Measurements from ENCODE around the gene GSTP1. TPM values are rescaled to one million over a fixed set of nuclear protein-coding genes. Genes with fewer than 3 reads are reported as not detected.
"Not testable (repeated sequence)": the region's sequence is repeated elsewhere in the genome, so short reads cannot be mapped to it uniquely, and the experiment has no call there.

GSTP1 gene
- total and polyA plus RNA-seq, 11 donors: 294 to 830 (median 393) TPM

DNA sequence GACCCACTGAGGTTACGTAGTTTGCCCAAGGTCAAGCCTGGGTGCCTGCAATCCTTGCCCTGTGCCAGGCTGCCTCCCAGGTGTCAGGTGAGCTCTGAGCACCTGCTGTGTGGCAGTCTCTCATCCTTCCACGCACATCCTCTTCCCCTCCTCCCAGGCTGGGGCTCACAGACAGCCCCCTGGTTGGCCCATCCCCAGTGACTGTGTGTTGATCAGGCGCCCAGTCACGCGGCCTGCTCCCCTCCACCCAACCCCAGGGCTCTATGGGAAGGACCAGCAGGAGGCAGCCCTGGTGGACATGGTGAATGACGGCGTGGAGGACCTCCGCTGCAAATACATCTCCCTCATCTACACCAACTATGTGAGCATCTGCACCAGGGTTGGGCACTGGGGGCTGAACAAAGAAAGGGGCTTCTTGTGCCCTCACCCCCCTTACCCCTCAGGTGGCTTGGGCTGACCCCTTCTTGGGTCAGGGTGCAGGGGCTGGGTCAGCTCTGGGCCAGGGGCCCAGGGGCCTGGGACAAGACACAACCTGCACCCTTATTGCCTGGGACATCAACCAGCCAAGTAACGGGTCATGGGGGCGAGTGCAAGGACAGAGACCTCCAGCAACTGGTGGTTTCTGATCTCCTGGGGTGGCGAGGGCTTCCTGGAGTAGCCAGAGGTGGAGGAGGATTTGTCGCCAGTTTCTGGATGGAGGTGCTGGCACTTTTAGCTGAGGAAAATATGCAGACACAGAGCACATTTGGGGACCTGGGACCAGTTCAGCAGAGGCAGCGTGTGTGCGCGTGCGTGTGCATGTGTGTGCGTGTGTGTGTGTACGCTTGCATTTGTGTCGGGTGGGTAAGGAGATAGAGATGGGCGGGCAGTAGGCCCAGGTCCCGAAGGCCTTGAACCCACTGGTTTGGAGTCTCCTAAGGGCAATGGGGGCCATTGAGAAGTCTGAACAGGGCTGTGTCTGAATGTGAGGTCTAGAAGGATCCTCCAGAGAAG is 1.6 kb downstream of the GSTP1 start:
- Histone ChIP-seq H3K27me3 (no peaks in the 10 kb centered on the region), H3K36me3 (peaks cover 0 to 44% (median 24%) of the 10 kb centered on the region in 9 donors), H3K4me1 (peaks cover 0 to 47% (median 12%) of the 10 kb centered on the region in 12 donors), H3K4me3 (peak overlapping the region in 10 of 12 donors; percentile 62 to 97 (median 86)), H3K9me3 (no peaks in the 10 kb centered on the region), H3K27ac (peak overlapping the region in 11 of 12 donors; percentile 93 to 100 (median 99))
- WGBS, 4 donors: 87 to 92% (median 89%) methylated on average over 14 to 21 of the region's 21 CpGs
- intact Hi-C loops (cut with DNase I): loop anchor here in 2 of 10 donors (1.0 to 5.0 kb wide), 2 partner anchors 21 to 78 kb away; partner anchors contain the start of genes NDUFV1 (in 2 of the 2), CDK2AP2 (in 1 of the 2) and PITPNM1 (in 1 of the 2)
- ATAC-seq (peak in 1 of 4 donors; percentile 0), DNase-seq (no peak)
- TF ChIP-seq, protein P1, sequence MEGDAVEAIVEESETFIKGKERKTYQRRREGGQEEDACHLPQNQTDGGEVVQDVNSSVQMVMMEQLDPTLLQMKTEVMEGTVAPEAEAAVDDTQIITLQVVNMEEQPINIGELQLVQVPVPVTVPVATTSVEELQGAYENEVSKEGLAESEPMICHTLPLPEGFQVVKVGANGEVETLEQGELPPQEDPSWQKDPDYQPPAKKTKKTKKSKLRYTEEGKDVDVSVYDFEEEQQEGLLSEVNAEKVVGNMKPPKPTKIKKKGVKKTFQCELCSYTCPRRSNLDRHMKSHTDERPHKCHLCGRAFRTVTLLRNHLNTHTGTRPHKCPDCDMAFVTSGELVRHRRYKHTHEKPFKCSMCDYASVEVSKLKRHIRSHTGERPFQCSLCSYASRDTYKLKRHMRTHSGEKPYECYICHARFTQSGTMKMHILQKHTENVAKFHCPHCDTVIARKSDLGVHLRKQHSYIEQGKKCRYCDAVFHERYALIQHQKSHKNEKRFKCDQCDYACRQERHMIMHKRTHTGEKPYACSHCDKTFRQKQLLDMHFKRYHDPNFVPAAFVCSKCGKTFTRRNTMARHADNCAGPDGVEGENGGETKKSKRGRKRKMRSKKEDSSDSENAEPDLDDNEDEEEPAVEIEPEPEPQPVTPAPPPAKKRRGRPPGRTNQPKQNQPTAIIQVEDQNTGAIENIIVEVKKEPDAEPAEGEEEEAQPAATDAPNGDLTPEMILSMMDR (IDR thresholded peaks at IDR 0.05): no peak
- no peak for TF ChIP-seq POLR2A (IDR thresholded peaks at IDR 0.05)

DNA sequence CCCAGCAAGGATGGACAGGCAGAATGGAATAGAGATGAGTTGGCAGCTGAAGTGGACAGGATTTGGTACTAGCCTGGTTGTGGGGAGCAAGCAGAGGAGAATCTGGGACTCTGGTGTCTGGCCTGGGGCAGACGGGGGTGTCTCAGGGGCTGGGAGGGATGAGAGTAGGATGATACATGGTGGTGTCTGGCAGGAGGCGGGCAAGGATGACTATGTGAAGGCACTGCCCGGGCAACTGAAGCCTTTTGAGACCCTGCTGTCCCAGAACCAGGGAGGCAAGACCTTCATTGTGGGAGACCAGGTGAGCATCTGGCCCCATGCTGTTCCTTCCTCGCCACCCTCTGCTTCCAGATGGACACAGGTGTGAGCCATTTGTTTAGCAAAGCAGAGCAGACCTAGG is 2.3 kb downstream of the GSTP1 start:
- H3K4me3 ChIP-seq: no peak overlapping the region
- H3K9me3 ChIP-seq: no peaks in the 10 kb centered on the region
- 92 to 95% (median 94%) methylated on average over 4 of the region's 4 CpGs for WGBS, 4 donors
- no peak overlapping the region for H3K27ac ChIP-seq
- H3K36me3 ChIP-seq: peaks cover 0 to 44% (median 24%) of the 10 kb centered on the region in 9 donors
- DNase-seq: no peak
- H3K27me3 ChIP-seq: no peaks in the 10 kb centered on the region
- no peak for ATAC-seq
- intact Hi-C loops (cut with DNase I): no loop called here
- TF ChIP-seq, protein P1 (IDR thresholded peaks at IDR 0.05): no peak
- TF ChIP-seq POLR2A (IDR thresholded peaks at IDR 0.05): no peak
- peaks cover 0 to 47% (median 12%) of the 10 kb centered on the region in 12 donors for H3K4me1 ChIP-seq

DNA sequence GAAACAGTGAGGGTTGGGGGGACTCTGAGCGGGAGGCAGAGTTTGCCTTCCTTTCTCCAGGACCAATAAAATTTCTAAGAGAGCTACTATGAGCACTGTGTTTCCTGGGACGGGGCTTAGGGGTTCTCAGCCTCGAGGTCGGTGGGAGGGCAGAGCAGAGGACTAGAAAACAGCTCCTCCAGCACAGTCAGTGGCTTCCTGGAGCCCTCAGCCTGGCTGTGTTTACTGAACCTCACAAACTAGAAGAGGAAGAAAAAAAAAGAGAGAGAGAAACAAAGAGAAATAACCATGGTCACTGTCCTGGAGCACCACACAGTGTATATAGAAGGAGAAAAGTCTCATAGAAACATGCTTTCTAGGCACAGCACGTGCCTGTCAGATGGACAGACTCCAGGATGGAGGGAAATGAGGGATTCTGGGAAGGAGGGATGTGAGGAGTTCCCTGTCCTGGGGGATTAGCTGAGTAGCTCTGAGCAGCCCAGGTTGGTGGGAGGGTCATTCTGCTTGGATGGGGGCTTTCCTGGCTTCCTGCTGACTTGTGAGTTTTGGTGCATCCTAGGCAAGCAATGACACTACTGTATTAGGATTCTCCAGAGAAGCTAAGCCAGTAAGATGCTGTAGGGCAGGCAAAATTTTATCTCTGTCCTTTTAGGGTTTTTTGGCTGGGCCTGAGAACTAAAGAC is 3.1 kb downstream of the GSTP1 start:
- no peak overlapping the region for H3K4me3 ChIP-seq
- DNase-seq (no peak), ATAC-seq (no peak)
- intact Hi-C loops (cut with DNase I): no loop called here
- H3K4me1 ChIP-seq: peaks cover 0 to 47% (median 12%) of the 10 kb centered on the region in 12 donors
- no peak overlapping the region for H3K27ac ChIP-seq
- peaks cover 0 to 44% (median 24%) of the 10 kb centered on the region in 9 donors for H3K36me3 ChIP-seq
- WGBS, 4 donors: 75 to 89% (median 85%) methylated on average over 5 of the region's 5 CpGs
- TF ChIP-seq, protein P1 (IDR thresholded peaks at IDR 0.05): no peak
- no peak for TF ChIP-seq POLR2A (IDR thresholded peaks at IDR 0.05)
- H3K9me3 ChIP-seq: no peaks in the 10 kb centered on the region
- no peaks in the 10 kb centered on the region for H3K27me3 ChIP-seq

DNA sequence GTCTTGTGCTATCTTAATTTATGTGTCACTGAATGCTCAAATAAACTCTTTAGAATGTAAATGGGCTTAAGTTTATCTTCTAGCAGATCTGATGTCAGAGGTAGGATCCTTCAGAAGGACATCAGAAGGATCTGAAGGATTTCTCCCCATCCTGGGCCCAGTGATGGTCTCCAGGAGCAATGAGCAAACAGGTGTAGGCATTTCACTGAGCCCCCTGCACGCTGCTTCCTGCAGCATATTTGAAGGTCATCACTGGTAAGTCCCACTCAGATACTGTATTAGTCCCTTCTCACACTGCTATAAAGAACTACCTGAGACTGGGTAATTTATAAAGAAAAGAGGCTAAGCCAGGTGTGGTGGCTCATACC is 4.5 kb downstream of the GSTP1 start:
- DNase-seq (no peak), ATAC-seq (no peak)
- Histone ChIP-seq H3K4me3 (no peak overlapping the region), H3K4me1 (peaks cover 0 to 35% (median 9%) of the 10 kb centered on the region in 12 donors), H3K27ac (peak overlapping the region in 1 of 12 donors; percentile 67), H3K27me3 (no peaks in the 10 kb centered on the region), H3K36me3 (peaks cover 0 to 44% (median 24%) of the 10 kb centered on the region in 9 donors), H3K9me3 (no peaks in the 10 kb centered on the region)
- WGBS, 4 donors: 92 to 96% (median 93%) methylated on average over 1 of the region's 1 CpG
- intact Hi-C loops (cut with DNase I): no loop called here
- TF ChIP-seq, protein P1 (IDR thresholded peaks at IDR 0.05): no peak
- TF ChIP-seq POLR2A (IDR thresholded peaks at IDR 0.05): no peak

DNA sequence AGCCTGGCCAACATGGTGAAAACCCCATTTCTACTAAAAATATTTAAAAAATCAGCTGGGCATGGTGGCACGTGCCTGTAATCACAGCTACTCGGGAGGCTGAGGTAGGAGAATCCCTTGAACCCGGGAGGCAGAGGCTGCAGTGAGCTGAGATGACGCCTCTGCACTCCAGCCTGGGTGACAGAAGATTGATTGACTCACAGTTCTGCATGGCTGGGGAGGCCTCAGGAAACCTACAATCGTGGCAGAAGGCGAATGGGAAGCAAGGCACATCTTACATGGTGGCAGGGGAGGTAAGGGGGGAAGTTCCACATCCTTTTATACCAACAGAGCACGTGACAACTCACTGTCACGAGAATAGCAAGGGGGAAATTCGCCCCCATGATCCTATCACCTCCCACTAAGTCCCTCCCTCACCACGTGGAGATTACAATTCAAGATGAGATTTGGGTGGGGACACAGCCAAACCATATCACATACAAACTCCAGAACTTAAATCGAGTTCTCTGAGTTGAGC is 5.3 kb downstream of the GSTP1 start:
- ATAC-seq; H3K27ac ChIP-seq; H3K27me3 ChIP-seq; intact Hi-C loops (cut with DNase I); DNase-seq; H3K9me3 ChIP-seq; H3K4me3 ChIP-seq: not testable (repeated sequence)
- H3K36me3 ChIP-seq: peaks cover 0 to 44% (median 24%) of the 10 kb centered on the region in 9 donors
- H3K4me1 ChIP-seq: peaks cover 0 to 34% (median 9%) of the 10 kb centered on the region in 12 donors
- 72 to 80% (median 76%) methylated on average over 11 of the region's 11 CpGs for WGBS, 4 donors
